ENCODE data around the gene ANGEL1.

ANGEL1 gene

GRCh38 chr14:76770521-76771436 is 41.9 kb downstream of the ANGEL1 start:
- no peak for TF ChIP-seq GATA2 (IDR thresholded peaks at IDR 0.05; ENCODE audit: low read depth, low read length)

GRCh38 chr14:76769636-76770292 is 42.9 kb downstream of the ANGEL1 start:
- TF ChIP-seq GATA3 (IDR thresholded peaks at IDR 0.05; ENCODE audit: low read depth, low read length) (no peak), GATA2 (IDR thresholded peaks at IDR 0.05; ENCODE audit: low read depth, low read length) (no peak)

- no peak for TF ChIP-seq GATA3 (IDR thresholded peaks at IDR 0.05; ENCODE audit: low read depth, low read length)
- no peak for TF ChIP-seq GATA2 (IDR thresholded peaks at IDR 0.05; ENCODE audit: low read depth, low read length)
Measured at GRCh38 chr14:76768671-76769500, 43.8 kb downstream of the ANGEL1 start.

GRCh38 chr14:76767681-76768656 is 44.7 kb downstream of the ANGEL1 start:
- TF ChIP-seq GATA2 (IDR thresholded peaks at IDR 0.05; ENCODE audit: low read depth, low read length) = no peak

- TF ChIP-seq GATA3 (IDR thresholded peaks at IDR 0.05; ENCODE audit: low read depth, low read length) (no peak), GATA2 (IDR thresholded peaks at IDR 0.05; ENCODE audit: low read depth, low read length) (no peak)
Measured at GRCh38 chr14:76765461-76765931, 47.2 kb downstream of the ANGEL1 start.

GRCh38 chr14:76763096-76764041 is 49.3 kb downstream of the ANGEL1 start:
- TF ChIP-seq GATA2 (IDR thresholded peaks at IDR 0.05; ENCODE audit: low read depth, low read length) = no peak
- no peak for TF ChIP-seq GATA3 (IDR thresholded peaks at IDR 0.05; ENCODE audit: low read depth, low read length)

GRCh38 chr14:76762411-76763095 is 50.1 kb downstream of the ANGEL1 start:
- TF ChIP-seq GATA2 (IDR thresholded peaks at IDR 0.05; ENCODE audit: low read depth, low read length) (no peak), GATA3 (IDR thresholded peaks at IDR 0.05; ENCODE audit: low read depth, low read length) (no peak)

GRCh38 chr14:76761960-76762410 is 50.7 kb downstream of the ANGEL1 start:
- TF ChIP-seq GATA3 (IDR thresholded peaks at IDR 0.05; ENCODE audit: low read depth, low read length) = no peak
- TF ChIP-seq GATA2 (IDR thresholded peaks at IDR 0.05; ENCODE audit: low read depth, low read length) = no peak

GRCh38 chr14:76761136-76761959 is 51.3 kb downstream of the ANGEL1 start, which contains the start of gene VASH1:
TSS of gene VASH1 (plus strand) at chr14:76761468. CDS start at chr14:76762822, 1,354 bp downstream.
- TF ChIP-seq GATA2 (IDR thresholded peaks at IDR 0.05; ENCODE audit: low read depth, low read length) (no peak), GATA3 (IDR thresholded peaks at IDR 0.05; ENCODE audit: low read depth, low read length) (no peak)

GRCh38 chr14:76760331-76761135 is 52.1 kb downstream of the ANGEL1 start:
- TF ChIP-seq GATA2 (IDR thresholded peaks at IDR 0.05; ENCODE audit: low read depth, low read length) (no peak), GATA3 (IDR thresholded peaks at IDR 0.05; ENCODE audit: low read depth, low read length) (no peak)

Data from SH-SY5Y (cell line).